ENCODE data around the gene SLC25A23.

GRCh38 chr19:6465663-6466062 is 6.1 kb upstream of the SLC25A23 start:
- TF ChIP-seq CTCF (IDR thresholded peaks at IDR 0.05) (no peak), POLR2AphosphoS5 (IDR thresholded peaks at IDR 0.05; ENCODE audit: low read depth, low read length) (no peak), TCF7L2 (IDR thresholded peaks at IDR 0.05; ENCODE audit: low read depth, low read length) (no peak), REST (IDR thresholded peaks at IDR 0.05; ENCODE audit: insufficient read depth in 1 of 2, low read depth in 2 of 2, low read length in 1 of 2) (no peak), SIN3A (IDR thresholded peaks at IDR 0.05; ENCODE audit: borderline replicate concordance, insufficient read depth, low read depth, low read length) (no peak)
